PFSK-1 (cell line): ENCODE data around the gene ZFAND5.

Experiments used
- FOXP2 ChIP-seq: optimal IDR thresholded peaks from 2 replicates; pipeline ENCODE3; 2011; ENCODE audit warnings: borderline replicate concordance, control low read depth, inconsistent platforms; ENCODE audit not compliant: insufficient read depth; ENCODE audit errors: extremely low read length, extremely low read depth
- POLR2AphosphoS5 ChIP-seq: IDR thresholded peaks from 2 replicates; pipeline ENCODE4 v1.6.1; 2012; ENCODE audit warnings: low read depth, mild to moderate bottlenecking, control low read depth, low read length, moderate library complexity
- REST ChIP-seq, 2 experiments: IDR thresholded peaks; 2 replicates each; pipeline versions ENCODE4 v1.6.1 to v1.8.0; 2011 to 2012; ENCODE audit warnings: low read depth in 2 of 2, low read length in 2 of 2, control low read depth in 1 of 2, inconsistent platforms in 1 of 2, mild to moderate bottlenecking in 1 of 2, moderate library complexity in 1 of 2; ENCODE audit not compliant: insufficient read depth in 1 of 2
- SIN3A ChIP-seq: IDR thresholded peaks from 2 replicates; pipeline ENCODE4 v1.6.1; 2012; ENCODE audit warnings: mild to moderate bottlenecking, low read length, moderate library complexity, borderline replicate concordance; ENCODE audit not compliant: insufficient read depth
- TAF1 ChIP-seq: IDR thresholded peaks from 2 replicates; pipeline ENCODE4 v1.6.1; 2012; ENCODE audit warnings: low read length, control low read depth, borderline replicate concordance; ENCODE audit not compliant: insufficient read depth

GRCh38 chr9:72305707-72306106 lies 59.3 kb downstream of the ZFAND5 start:
- TF ChIP-seq TAF1 = no peak
- TF ChIP-seq POLR2AphosphoS5 = no peak
- no peak for TF ChIP-seq SIN3A
- no peak for TF ChIP-seq REST (IDR thresholded peaks at IDR 0.05; ENCODE audit: insufficient read depth in 1 of 2, low read depth in 2 of 2, low read length in 2 of 2)
- TF ChIP-seq FOXP2 = no peak
